T-helper 22 cell (primary cell): ENCODE results near the gene PCDHB11.
"Not testable (repeated sequence)": the region's sequence is repeated elsewhere in the genome, so short reads cannot be mapped to it uniquely, and the experiment has no call there.

Source experiments
- DNase-seq: peaks from one replicate; pipeline ENCODE4 v3.0.0-alpha.2; 2020; ENCODE audit warnings: low read depth

The PCDHB11 gene

DNA sequence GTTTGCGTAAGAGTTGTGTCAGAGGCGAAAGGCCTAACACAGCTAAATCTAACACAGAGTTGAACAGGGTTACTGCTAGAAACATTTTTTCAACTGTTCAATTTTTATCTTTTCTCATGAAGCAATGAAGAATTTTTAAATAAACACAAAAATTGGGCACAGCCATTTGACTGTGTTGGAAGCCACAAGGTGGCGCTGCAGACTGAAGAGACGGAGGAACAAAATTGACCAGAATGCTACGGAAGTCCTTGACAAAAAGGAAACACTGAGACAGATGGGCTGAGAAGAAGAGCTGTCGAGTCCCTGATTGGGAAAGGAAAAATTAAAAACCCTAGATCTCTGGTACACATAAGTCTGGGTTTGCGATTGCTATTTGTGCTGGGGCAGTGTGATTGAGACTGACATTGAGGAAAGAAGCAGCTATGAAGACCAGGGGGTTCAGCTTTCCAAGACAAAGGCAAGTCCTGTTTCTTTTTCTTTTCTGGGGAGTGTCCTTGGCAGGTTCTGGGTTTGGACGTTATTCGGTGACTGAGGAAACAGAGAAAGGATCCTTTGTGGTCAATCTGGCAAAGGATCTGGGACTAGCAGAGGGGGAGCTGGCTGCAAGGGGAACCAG is 12.4 kb upstream of the PCDHB11 start, which contains the start of gene PCDHB9:
TSS of gene PCDHB9 (plus strand) at position 265 of the 616 bp plus-strand sequence. CDS start at position 423, 158 bp downstream.
- no peak for DNase-seq

DNA sequence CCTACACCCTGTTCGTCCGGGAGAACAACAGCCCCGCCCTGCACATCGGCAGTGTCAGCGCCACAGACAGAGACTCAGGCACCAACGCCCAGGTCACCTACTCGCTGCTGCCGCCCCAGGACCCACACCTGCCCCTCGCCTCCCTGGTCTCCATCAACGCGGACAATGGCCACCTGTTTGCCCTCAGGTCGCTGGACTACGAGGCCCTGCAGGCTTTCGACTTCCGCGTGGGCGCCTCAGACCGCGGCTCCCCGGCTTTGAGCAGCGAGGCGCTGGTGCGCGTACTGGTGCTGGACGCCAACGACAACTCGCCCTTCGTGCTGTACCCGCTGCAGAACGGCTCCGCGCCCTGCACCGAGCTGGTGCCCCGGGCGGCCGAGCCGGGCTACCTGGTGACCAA is 10.7 kb upstream of the PCDHB11 start:
- DNase-seq = not testable (repeated sequence)

DNA sequence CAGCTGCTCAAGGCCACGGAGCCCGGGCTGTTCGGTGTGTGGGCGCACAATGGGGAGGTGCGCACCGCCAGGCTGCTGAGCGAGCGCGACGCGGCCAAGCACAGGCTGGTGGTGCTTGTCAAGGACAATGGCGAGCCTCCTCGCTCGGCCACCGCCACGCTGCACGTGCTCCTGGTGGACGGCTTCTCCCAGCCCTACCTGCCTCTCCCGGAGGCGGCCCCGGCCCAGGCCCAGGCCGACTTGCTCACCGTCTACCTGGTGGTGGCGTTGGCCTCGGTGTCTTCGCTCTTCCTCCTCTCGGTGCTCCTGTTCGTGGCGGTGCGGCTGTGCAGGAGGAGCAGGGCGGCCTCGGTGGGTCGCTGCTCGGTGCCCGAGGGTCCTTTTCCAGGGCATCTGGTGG is 10.3 kb upstream of the PCDHB11 start:
- DNase-seq = not testable (repeated sequence)

DNA sequence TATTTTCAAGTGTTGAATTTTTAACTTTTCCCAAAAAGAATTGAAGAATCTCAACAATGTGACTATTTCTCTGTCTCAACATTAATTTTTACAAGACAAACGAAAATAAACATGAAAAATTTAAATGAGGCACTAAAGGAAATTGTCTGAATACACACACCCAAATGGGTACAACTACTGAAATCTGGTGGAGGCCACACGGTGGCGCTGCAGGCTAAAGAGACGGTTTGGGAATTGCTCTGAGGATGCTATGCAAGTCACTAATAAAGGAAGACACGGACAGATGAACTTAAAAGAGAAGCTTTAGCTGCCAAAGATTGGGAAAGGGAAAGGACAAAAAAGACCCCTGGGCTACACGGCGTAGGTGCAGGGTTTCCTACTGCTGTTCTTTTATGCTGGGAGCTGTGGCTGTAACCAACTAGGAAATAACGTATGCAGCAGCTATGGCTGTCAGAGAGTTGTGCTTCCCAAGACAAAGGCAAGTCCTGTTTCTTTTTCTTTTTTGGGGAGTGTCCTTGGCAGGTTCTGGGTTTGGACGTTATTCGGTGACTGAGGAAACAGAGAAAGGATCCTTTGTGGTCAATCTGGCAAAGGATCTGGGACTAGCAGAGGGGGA is 7.2 kb upstream of the PCDHB11 start, which contains the start of gene PCDHB10:
TSS of gene PCDHB10 (plus strand) at position 244 of the 616 bp plus-strand sequence. CDS start at position 444, 200 bp downstream.
- DNase-seq = no peak

DNA sequence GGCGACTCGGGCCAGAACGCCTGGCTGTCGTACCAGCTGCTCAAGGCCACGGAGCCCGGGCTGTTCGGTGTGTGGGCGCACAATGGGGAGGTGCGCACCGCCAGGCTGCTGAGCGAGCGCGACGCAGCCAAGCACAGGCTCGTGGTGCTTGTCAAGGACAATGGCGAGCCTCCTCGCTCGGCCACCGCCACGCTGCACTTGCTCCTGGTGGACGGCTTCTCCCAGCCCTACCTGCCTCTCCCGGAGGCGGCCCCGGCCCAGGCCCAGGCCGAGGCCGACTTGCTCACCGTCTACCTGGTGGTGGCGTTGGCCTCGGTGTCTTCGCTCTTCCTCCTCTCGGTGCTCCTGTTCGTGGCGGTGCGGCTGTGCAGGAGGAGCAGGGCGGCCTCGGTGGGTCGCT is 5.1 kb upstream of the PCDHB11 start:
- not testable (repeated sequence) for DNase-seq

DNA sequence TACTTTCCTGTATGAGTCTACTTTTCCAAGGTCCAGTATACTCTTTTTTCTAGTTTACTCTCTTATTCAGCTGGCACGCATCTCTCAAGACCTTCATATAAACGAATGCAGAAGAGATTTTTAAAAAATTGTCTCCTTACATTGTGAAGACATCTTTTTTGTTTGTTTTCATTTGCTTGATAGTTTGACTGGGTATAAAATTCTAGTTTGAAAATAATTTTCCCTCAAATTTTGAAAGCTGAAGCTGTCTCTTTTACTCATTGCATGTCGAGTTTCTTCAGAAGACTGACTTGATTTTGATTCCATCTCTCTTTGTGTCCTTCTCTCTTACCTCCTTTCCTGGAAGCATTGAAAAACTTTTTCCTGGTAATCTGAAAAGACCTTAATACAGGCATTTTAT is 3.1 kb upstream of the PCDHB11 start:
- no peak for DNase-seq

DNA sequence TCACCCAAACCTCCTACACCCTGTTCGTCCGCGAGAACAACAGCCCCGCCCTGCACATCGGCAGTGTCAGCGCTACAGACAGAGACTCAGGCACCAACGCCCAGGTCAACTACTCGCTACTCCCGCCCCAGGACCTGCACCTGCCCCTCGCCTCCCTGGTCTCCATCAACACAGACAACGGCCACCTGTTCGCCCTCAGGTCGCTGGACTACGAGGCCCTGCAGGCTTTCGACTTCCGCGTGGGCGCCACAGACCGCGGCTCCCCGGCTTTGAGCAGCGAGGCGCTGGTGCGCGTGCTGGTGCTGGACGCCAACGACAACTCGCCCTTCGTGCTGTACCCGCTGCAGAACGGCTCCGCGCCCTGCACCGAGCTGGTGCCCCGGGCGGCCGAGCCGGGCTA is 1.7 kb downstream of the PCDHB11 start:
- DNase-seq = not testable (repeated sequence)

DNA sequence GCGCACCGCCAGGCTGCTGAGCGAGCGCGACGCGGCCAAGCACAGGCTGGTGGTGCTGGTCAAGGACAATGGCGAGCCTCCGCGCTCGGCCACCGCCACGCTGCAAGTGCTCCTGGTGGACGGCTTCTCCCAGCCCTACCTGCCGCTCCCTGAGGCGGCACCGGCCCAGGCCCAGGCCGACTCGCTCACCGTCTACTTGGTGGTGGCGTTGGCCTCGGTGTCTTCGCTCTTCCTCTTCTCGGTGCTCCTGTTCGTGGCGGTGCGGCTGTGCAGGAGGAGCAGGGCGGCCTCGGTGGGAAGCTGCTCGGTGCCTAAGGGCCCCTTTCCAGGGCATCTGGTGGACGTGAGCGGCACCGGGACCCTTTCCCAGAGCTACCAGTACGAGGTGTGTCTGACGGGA is 2.2 kb downstream of the PCDHB11 start:
- not testable (repeated sequence) for DNase-seq

DNA sequence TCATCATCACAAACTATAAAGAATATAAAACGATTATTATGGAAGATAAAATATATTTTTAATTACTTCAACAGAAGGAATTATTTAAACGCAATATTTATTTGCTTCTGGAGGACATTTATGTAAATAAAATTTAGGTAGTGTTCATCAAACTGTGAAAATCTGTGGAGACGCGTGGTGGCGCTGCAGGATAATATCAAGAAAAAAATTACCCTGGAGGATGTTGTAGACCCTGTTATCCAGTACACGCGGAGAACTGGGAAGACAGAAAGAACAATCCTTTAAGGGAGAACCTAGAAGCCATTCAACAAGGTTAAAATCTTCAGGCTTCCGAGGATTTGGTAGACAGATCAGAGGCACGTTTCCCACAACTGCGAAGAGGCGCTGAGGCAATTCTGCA is 9.1 kb downstream of the PCDHB11 start, which contains the start of gene PCDHB12:
TSS of gene PCDHB12 (plus strand) at position 242 of the 400 bp plus-strand sequence. CDS start 189 bp downstream, outside the sequence.
- DNase-seq = no peak

DNA sequence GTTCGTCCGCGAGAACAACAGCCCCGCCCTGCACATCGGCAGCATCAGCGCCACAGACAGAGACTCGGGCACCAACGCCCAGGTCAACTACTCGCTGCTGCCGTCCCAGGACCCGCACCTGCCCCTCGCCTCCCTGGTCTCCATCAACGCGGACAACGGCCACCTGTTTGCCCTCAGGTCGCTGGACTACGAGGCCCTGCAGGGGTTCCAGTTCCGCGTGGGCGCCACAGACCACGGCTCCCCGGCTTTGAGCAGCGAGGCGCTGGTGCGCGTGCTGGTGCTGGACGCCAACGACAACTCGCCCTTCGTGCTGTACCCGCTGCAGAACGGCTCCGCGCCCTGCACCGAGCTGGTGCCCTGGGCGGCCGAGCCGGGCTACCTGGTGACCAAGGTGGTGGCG is 10.9 kb downstream of the PCDHB11 start:
- DNase-seq = not testable (repeated sequence)

DNA sequence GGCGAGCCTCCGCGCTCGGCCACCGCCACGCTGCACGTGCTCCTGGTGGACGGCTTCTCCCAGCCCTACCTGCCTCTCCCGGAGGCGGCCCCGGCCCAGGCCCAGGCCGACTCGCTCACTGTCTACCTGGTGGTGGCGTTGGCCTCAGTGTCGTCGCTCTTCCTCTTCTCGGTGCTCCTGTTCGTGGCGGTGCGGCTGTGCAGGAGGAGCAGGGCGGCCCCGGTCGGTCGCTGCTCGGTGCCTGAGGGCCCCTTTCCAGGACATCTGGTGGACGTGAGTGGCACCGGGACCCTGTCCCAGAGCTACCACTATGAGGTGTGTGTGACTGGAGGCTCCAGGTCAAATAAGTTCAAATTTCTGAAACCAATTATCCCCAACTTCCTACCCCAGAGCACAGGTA is 11.4 kb downstream of the PCDHB11 start:
- not testable (repeated sequence) for DNase-seq

DNA sequence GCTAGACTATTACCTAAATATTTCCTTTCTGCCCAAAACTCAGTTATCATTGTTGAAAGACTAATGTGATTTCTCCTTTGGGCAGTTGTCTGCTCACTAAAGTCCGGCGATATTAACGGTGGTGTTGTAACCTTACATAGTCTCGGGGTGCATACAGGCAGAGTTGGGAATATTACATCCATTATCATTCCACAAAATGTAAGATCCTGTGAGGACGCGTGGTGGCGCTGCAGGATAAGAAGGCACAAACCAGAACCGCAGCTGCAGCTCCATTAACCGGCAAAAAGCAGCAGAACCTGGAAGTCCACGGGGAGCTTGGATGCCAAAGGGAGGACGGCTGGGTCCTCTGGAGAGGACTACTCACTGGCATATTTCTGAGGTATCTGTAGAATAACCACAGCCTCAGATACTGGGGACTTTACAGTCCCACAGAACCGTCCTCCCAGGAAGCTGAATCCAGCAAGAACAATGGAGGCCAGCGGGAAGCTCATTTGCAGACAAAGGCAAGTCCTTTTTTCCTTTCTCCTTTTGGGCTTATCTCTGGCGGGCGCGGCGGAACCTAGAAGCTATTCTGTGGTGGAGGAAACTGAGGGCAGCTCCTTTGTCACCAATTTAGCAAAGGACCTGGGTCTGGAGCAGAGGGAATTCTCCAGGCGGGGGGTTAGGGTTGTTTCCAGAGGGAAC is 14.4 kb downstream of the PCDHB11 start, which contains the start of gene PCDHB13:
TSS of gene PCDHB13 (plus strand) at position 264 of the 684 bp plus-strand sequence. CDS start at position 469, 205 bp downstream.
- not testable (repeated sequence) for DNase-seq

DNA sequence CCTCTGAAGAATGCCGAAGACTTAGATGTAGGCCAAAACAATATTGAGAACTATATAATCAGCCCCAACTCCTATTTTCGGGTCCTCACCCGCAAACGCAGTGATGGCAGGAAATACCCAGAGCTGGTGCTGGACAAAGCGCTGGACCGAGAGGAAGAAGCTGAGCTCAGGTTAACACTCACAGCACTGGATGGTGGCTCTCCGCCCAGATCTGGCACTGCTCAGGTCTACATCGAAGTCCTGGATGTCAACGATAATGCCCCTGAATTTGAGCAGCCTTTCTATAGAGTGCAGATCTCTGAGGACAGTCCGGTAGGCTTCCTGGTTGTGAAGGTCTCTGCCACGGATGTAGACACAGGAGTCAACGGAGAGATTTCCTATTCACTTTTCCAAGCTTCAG is 15.2 kb downstream of the PCDHB11 start:
- DNase-seq = not testable (repeated sequence)

DNA sequence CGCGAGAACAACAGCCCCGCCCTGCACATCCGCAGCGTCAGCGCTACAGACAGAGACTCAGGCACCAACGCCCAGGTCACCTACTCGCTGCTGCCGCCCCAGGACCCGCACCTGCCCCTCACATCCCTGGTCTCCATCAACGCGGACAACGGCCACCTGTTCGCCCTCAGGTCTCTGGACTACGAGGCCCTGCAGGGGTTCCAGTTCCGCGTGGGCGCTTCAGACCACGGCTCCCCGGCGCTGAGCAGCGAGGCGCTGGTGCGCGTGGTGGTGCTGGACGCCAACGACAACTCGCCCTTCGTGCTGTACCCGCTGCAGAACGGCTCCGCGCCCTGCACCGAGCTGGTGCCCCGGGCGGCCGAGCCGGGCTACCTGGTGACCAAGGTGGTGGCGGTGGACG is 16.1 kb downstream of the PCDHB11 start:
- not testable (repeated sequence) for DNase-seq

DNA sequence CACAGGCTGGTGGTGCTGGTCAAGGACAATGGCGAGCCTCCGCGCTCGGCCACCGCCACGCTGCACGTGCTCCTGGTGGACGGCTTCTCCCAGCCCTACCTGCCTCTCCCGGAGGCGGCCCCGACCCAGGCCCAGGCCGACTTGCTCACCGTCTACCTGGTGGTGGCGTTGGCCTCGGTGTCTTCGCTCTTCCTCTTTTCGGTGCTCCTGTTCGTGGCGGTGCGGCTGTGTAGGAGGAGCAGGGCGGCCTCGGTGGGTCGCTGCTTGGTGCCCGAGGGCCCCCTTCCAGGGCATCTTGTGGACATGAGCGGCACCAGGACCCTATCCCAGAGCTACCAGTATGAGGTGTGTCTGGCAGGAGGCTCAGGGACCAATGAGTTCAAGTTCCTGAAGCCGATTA is 16.6 kb downstream of the PCDHB11 start:
- not testable (repeated sequence) for DNase-seq

DNA sequence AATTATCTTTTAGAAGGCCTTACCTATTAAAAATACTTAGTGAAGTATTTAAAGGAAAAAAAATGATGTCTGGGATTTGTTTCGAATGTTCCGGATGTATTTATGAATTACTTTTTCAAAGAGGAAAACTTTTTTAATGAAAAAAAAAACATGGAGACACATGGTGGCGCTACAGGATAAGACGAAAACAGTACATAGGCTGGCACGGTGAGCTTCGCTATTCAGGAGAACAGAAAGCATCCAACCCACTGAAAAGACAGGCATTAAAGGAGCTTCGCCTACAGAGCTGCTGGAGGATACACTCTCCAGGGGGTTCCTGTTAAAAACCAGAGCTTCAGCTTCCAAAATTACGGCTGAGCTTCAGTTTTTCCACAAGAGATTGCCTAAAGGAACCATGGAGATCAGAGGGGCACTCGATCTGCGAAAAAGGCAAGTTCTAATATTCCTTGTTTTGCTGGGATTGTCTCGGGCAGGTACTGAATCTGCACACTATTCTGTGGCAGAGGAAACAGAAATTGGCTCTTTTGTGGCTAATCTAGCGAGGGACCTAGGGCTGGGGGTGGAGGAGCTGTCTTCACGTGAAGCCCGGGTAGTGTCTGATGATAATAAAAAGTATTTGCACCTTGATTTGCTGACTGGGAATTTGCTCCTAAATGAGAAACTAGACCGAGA is 23.8 kb downstream of the PCDHB11 start, which contains the start of gene PCDHB14:
TSS of gene PCDHB14 (plus strand) at position 232 of the 672 bp plus-strand sequence. CDS start at position 395, 163 bp downstream.
- DNase-seq = no peak

DNA sequence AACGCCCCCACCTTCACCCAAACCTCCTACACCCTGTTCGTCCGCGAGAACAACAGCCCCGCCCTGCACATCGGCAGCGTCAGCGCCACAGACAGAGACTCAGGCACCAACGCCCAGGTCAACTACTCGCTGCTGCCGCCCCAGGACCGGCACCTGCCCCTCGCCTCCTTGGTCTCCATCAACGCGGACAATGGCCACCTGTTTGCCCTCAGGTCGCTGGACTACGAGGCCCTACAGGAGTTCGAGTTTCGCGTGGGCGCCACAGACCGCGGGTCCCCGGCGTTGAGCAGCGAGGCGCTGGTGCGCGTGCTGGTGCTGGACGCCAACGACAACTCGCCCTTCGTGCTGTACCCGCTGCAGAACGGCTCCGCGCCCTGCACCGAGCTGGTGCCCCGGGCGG is 25.4 kb downstream of the PCDHB11 start:
- not testable (repeated sequence) for DNase-seq

DNA sequence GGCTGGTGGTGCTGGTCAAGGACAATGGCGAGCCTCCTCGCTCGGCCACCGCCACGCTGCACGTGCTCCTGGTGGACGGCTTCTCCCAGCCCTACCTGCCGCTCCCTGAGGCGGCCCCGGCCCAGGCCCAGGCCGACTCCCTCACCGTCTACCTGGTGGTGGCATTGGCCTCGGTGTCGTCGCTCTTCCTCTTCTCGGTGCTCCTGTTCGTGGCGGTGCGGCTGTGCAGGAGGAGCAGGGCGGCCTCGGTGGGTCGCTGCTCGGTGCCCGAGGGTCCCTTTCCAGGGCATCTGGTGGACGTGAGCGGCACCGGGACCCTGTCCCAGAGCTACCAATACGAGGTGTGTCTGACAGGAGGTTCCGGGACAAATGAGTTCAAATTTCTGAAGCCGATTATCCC is 26.0 kb downstream of the PCDHB11 start:
- not testable (repeated sequence) for DNase-seq

DNA sequence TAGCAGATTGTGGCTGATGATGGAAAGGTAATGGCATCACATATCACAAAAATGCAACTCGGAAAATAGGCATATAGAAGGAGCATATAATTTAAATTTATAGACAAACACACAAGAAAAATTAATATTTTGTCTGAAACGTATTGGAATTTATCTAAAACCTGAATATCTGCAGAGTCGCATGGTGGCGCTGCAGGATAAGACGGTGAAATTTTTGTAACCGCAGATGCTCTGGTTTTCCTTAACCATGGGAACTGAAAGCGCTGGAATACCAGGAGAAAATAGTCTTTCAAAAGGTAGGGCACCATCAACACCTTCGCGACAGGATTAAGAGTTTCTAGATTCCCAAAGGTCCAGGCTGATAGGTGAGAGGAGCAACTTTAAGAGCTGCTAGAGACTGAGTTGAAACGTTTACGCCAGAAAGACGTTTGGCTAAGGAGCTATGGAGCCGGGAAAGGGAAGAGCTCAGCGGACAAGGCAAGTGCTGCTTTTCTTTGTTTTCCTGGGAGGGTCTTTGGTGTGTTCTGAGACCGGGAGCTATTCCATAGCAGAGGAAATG is 34.8 kb downstream of the PCDHB11 start:
- no peak for DNase-seq

DNA sequence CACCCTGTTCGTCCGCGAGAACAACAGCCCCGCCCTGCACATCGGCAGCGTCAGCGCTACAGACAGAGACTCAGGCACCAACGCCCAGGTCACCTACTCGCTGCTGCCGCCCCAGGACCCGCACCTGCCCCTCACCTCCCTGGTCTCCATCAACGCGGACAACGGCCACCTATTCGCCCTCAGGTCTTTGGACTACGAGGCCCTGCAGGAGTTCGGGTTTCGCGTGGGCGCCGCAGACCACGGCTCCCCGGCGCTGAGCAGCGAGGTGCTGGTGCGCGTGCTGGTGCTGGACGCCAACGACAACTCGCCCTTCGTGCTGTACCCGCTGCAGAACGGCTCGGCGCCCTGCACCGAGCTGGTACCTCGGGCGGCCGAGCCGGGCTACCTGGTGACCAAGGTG is 36.5 kb downstream of the PCDHB11 start:
- DNase-seq = not testable (repeated sequence)

DNA sequence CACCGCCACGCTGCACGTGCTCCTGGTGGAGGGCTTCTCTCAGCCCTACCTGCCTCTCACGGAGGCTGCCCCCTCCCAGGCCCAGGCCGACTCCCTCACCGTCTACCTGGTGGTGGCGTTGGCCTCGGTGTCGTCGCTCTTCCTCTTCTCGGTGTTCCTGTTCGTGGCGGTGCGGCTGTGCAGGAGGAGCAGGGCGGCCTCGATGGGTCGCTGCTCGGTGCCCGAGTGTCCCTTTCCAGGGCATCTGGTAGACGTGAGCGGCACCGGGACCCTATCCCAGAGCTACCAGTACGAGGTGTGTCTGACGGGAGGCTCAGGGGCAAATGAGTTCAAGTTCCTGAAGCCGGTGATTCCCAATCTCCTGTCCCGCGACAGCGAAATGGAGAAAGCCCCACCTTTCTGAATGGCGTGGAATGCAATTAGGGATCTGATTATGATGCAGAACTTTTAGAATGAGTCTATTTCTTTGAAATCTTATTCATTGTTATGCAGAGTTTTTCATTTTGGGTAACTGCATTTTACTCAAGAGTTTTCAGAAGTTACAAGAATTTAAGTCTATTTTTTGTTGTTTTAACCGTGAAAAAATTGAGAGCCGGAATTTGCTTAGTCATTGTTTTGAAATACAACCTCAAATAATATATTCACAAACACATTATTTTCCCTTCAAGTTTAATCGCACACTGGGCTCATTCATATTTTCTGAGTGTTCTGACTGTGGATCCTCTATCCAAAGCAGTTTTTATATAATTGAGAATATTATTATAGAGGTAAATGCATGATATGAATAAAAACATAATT is 37.3 kb downstream of the PCDHB11 start:
- DNase-seq = no peak
